WERI-Rb-1 (cell line): ENCODE results near the gene ABCB8.

Experiments
- DNase-seq: peaks from one replicate; pipeline ENCODE4 v3.0.0-alpha.2; 2020
- H3K27ac ChIP-seq: fragments of 250-450 bp; sonication (Bioruptor Pico); 2 replicates; pipeline ENCODE4 v1.5.1; 2020; ENCODE audit warnings: mild to moderate bottlenecking, moderate library complexity
- H3K27me3 ChIP-seq: fragments of 250-450 bp; sonication (Bioruptor Pico); 2 replicates; pipeline ENCODE4 v1.5.1; 2021; ENCODE audit warnings: mild to moderate bottlenecking, low read depth, moderate library complexity; ENCODE audit not compliant: insufficient read depth, severe bottlenecking
- H3K36me3 ChIP-seq: fragments of 250-450 bp; sonication (Bioruptor Pico); 2 replicates; pipeline ENCODE4 v1.5.1; 2020; ENCODE audit warnings: mild to moderate bottlenecking, moderate library complexity
- H3K4me3 ChIP-seq: 2 replicates; pipeline ENCODE4 v1.5.1; 2011; ENCODE audit warnings: low read depth, mild to moderate bottlenecking, control low read depth, low read length
- H3K9me3 ChIP-seq: fragments of 250-450 bp; sonication (Bioruptor Pico); 2 replicates; pipeline ENCODE4 v1.5.1; 2021; ENCODE audit warnings: mild to moderate bottlenecking, moderate library complexity; ENCODE audit not compliant: severe bottlenecking
- TF ChIP-seq, protein P1 (sequence below): IDR thresholded peaks from 2 replicates; pipeline ENCODE4 v1.5.1; 2011; ENCODE audit warnings: low read depth, mild to moderate bottlenecking, control low read depth, inconsistent platforms, low read length

The ABCB8 gene

DNA sequence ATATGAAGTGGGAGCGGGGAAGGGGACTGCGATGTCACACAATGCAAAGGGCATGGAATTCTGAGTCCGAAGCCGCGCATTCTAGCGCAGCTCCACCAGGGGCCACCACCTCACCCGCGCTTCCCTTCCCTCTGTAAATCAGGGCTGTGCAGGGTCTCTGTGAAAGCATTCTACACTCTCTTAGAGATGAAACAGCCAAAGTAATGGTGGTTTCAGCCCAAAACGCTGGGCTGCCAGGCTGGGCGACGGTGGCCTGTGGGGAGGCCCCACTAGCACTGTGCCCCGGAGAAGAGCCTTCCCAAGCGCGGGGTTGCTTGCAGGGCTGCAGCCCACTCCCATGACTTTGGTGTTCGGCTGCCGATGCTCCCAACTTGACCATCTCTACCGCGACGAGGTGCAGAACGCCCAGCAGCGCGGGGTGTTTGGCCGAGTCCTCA, 15.3 kb upstream of the ABCB8 start:
- Histone ChIP-seq H3K36me3 (no peaks in the 10 kb centered on the region), H3K27ac (peak overlapping the region; percentile 25; the same call in 1 of the 2 replicates), H3K4me3 (no peak overlapping the region), H3K9me3 (no peaks in the 10 kb centered on the region), H3K27me3 (no peaks in the 10 kb centered on the region)
- DNase-seq = peak; percentile 68
- TF ChIP-seq, protein P1, sequence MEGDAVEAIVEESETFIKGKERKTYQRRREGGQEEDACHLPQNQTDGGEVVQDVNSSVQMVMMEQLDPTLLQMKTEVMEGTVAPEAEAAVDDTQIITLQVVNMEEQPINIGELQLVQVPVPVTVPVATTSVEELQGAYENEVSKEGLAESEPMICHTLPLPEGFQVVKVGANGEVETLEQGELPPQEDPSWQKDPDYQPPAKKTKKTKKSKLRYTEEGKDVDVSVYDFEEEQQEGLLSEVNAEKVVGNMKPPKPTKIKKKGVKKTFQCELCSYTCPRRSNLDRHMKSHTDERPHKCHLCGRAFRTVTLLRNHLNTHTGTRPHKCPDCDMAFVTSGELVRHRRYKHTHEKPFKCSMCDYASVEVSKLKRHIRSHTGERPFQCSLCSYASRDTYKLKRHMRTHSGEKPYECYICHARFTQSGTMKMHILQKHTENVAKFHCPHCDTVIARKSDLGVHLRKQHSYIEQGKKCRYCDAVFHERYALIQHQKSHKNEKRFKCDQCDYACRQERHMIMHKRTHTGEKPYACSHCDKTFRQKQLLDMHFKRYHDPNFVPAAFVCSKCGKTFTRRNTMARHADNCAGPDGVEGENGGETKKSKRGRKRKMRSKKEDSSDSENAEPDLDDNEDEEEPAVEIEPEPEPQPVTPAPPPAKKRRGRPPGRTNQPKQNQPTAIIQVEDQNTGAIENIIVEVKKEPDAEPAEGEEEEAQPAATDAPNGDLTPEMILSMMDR = peak; percentile 89

DNA sequence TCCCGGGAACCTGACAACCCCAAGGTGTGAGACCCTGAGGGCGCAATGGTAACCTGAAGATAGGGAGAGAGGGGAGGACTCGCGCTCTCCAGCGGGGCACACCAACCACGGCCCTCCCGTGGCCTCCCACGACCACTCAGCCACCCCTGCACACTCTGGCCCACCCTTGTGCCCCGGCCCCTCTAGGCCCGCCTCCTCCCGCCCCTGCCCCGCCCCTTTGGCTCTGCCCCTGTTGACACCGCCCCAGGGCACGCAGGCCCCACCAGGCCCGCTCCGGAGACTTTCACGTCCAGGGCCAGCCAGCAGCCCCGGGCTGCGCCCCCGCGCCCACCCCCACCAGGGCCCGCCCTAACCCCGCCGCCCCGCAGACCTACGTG, 14.9 kb upstream of the ABCB8 start:
- Histone ChIP-seq H3K36me3 (no peaks in the 10 kb centered on the region), H3K27me3 (no peaks in the 10 kb centered on the region), H3K27ac (no peak overlapping the region), H3K9me3 (no peaks in the 10 kb centered on the region), H3K4me3 (no peak overlapping the region)
- no peak for DNase-seq
- TF ChIP-seq, protein P1 = no peak

DNA sequence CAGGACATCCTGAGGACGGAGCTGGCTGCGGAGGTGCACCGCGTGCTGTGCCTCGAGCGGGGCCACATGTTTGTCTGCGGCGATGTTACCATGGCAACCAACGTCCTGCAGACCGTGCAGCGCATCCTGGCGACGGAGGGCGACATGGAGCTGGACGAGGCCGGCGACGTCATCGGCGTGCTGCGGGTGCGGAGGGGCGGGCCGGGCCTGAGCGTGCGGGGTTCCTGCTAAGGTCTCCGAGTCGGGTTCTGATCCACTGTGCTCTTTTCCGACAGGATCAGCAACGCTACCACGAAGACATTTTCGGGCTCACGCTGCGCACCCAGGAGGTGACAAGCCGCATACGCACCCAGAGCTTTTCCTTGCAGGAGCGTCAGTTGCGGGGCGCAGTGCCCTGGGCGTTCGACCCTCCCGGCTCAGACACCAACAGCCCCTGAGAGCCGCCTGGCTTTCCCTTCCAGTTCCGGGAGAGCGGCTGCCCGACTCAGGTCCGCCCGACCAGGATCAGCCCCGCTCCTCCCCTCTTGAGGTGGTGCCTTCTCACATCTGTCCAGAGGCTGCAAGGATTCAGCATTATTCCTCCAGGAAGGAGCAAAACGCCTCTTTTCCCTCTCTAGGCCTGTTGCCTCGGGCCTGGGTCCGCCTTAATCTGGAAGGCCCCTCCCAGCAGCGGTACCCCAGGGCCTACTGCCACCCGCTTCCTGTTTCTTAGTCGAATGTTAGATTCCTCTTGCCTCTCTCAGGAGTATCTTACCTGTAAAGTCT, 14.3 kb upstream of the ABCB8 start:
- Histone ChIP-seq H3K36me3 (no peaks in the 10 kb centered on the region), H3K27me3 (no peaks in the 10 kb centered on the region), H3K4me3 (no peak overlapping the region), H3K9me3 (no peaks in the 10 kb centered on the region), H3K27ac (no peak overlapping the region)
- TF ChIP-seq, protein P1 = no peak
- no peak for DNase-seq

DNA sequence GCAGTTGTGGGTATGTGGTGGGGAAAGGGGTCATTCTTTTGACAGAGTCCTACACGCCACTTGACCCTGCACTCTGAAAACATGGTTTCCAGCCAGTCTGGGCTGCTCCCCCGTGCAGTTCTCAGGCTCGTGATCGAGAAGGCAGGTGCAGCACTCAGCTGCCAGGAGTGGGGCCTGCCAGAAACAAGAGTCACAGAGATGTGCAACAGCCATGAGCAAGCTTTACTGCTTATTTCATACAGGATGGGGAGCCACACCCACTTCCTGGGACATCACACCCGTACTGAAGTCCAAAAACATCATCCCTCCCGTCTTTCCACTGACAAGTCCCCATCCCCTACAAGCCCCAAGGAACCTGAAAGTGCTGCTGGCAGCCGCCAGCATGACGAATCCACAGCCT, 13.3 kb upstream of the ABCB8 start:
- Histone ChIP-seq H3K27ac (no peak overlapping the region), H3K27me3 (no peaks in the 10 kb centered on the region), H3K36me3 (no peaks in the 10 kb centered on the region), H3K4me3 (no peak overlapping the region), H3K9me3 (no peaks in the 10 kb centered on the region)
- DNase-seq = no peak
- TF ChIP-seq, protein P1 = no peak

DNA sequence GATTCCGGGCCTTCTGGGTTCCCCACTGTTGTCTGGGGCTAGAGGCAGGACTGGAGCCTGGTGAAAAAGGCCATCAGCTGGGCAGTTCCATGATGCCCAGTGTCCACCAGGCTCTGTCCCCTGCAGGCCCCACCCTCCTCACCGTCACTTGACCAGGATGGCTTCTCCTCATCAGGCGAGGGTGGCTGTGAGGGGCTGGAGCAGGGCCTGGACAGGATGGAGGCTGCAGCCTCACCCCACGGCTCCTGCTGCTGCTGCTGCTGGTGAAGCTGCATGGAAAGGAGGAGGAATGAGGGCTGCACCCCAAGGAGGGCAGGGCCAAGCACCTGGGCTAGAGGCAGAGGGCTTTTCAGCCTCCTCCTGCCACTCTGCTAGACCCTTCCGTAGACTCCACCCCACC, 12.3 kb upstream of the ABCB8 start:
- Histone ChIP-seq H3K9me3 (no peaks in the 10 kb centered on the region), H3K27ac (no peak overlapping the region), H3K36me3 (no peaks in the 10 kb centered on the region), H3K27me3 (no peaks in the 10 kb centered on the region), H3K4me3 (no peak overlapping the region)
- TF ChIP-seq, protein P1 = no peak
- DNase-seq = no peak

DNA sequence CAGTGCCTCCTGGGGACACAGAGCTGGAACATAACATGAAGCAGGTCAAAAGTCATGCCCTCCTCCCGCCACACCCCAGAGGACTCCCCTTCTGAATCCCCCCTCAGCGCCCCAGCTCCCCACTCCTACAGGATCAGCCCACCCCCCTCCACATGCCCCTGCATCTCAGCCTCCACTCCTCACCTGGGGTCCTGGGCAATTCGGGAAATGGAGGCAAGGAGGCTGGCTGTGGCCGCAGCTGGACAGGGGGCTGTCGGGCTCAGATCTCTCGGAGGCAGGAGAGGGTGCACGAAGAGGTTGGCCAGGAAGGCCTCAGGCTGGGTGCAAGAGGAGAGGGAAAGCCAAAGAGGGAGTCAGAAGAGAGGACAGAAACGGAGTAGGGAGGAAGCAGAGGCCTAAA, 11.7 kb upstream of the ABCB8 start:
- TF ChIP-seq, protein P1 = no peak
- Histone ChIP-seq H3K9me3 (no peaks in the 10 kb centered on the region), H3K27me3 (no peaks in the 10 kb centered on the region), H3K36me3 (no peaks in the 10 kb centered on the region), H3K4me3 (no peak overlapping the region), H3K27ac (no peak overlapping the region)
- DNase-seq = no peak
